Mesenchymal stem cell (in vitro differentiated cells and primary cell): ENCODE results near the gene SLC9B2.

Source experiments
- DNase-seq: peaks from one replicate; pipeline ENCODE4 v3.0.0-alpha.2; 2013
- H2AFZ ChIP-seq: one replicate; pipeline ENCODE4 v1.6.1; 2013; ENCODE audit warnings: low read depth, mild to moderate bottlenecking, control low read depth, inconsistent platforms, low read length, moderate library complexity
- H2AK5ac ChIP-seq: 2 replicates; pipeline ENCODE4 v1.6.1; 2013; ENCODE audit warnings: low read length, moderate library complexity, mild to moderate bottlenecking, inconsistent platforms; ENCODE audit not compliant: severe bottlenecking
- H2BK120ac ChIP-seq: one replicate; pipeline ENCODE4 v1.6.1; 2013; ENCODE audit warnings: low read depth, mild to moderate bottlenecking, inconsistent platforms, low read length, moderate library complexity
- H2BK12ac ChIP-seq, 2 experiments: one replicate each; pipeline ENCODE4 v1.6.1; 2013; ENCODE audit warnings: inconsistent platforms in 2 of 2, low read length in 2 of 2, mild to moderate bottlenecking in 2 of 2, moderate library complexity in 2 of 2, control low read depth in 1 of 2
- H2BK15ac ChIP-seq: one replicate; pipeline ENCODE4 v1.6.1; 2013; ENCODE audit warnings: mild to moderate bottlenecking, low read depth, inconsistent platforms; ENCODE audit not compliant: poor library complexity, severe bottlenecking
- H2BK5ac ChIP-seq: 2 replicates; pipeline ENCODE4 v1.6.1; 2013; ENCODE audit warnings: low read depth, mild to moderate bottlenecking, low read length, control low read depth, inconsistent platforms; ENCODE audit not compliant: poor library complexity, severe bottlenecking
- H3K14ac ChIP-seq, 2 experiments: one replicate each; pipeline ENCODE4 v1.6.1; 2013; ENCODE audit warnings: inconsistent platforms in 2 of 2, low read length in 2 of 2, control low read depth in 1 of 2, mild to moderate bottlenecking in 1 of 2, moderate library complexity in 1 of 2
- H3K18ac ChIP-seq, 2 experiments: one replicate each; pipeline ENCODE4 v1.6.1; 2013; ENCODE audit warnings: inconsistent platforms in 2 of 2, low read length in 2 of 2, control low read depth in 1 of 2, low read depth in 1 of 2, mild to moderate bottlenecking in 1 of 2
- H3K23ac ChIP-seq, 2 experiments: one replicate each; pipeline ENCODE4 v1.6.1; 2013; ENCODE audit warnings: inconsistent platforms in 2 of 2, low read length in 2 of 2, mild to moderate bottlenecking in 2 of 2, moderate library complexity in 2 of 2, control low read depth in 1 of 2
- H3K27ac ChIP-seq: 2 replicates; pipeline ENCODE4 v1.5.1; 2013; ENCODE audit warnings: mild to moderate bottlenecking, moderate library complexity, low read length, control low read depth, inconsistent platforms; ENCODE audit not compliant: poor library complexity, severe bottlenecking
- H3K27me3 ChIP-seq, 2 experiments: 2 replicates each; pipeline versions ENCODE4 v1.6.1 to v1.7.0; 2013; ENCODE audit warnings: low read length in 2 of 2, mild to moderate bottlenecking in 2 of 2, moderate library complexity in 2 of 2, control low read depth in 1 of 2, inconsistent platforms in 1 of 2; ENCODE audit not compliant: control insufficient read depth in 1 of 2, insufficient read depth in 1 of 2
- H3K36me3 ChIP-seq, 2 experiments: 2 replicates each; pipeline versions ENCODE4 v1.6.1 to v1.7.0; 2013; ENCODE audit warnings: low read length in 2 of 2, control low read depth in 1 of 2, inconsistent platforms in 1 of 2, low read depth in 1 of 2, mild to moderate bottlenecking in 1 of 2; ENCODE audit not compliant: insufficient read depth in 2 of 2, control insufficient read depth in 1 of 2
- H3K4ac ChIP-seq, 2 experiments: one replicate each; pipeline ENCODE4 v1.6.1; 2013; ENCODE audit warnings: inconsistent platforms in 2 of 2, low read length in 2 of 2, mild to moderate bottlenecking in 2 of 2, moderate library complexity in 2 of 2, control low read depth in 1 of 2, low read depth in 1 of 2
- H3K4me1 ChIP-seq: 2 replicates; pipeline ENCODE4 v1.6.1; 2013; ENCODE audit warnings: low read depth, low read length, control low read depth; ENCODE audit not compliant: control insufficient read depth, insufficient read depth
- H3K4me2 ChIP-seq: 2 replicates; pipeline ENCODE4 v1.6.1; 2013; ENCODE audit warnings: low read length, mild to moderate bottlenecking, inconsistent platforms; ENCODE audit not compliant: poor library complexity, severe bottlenecking
- H3K4me3 ChIP-seq, 2 experiments: 2 replicates each; pipeline versions ENCODE4 v1.5.1 to v1.7.0; 2013; ENCODE audit warnings: low read length in 2 of 2, mild to moderate bottlenecking in 2 of 2, control low read depth in 1 of 2, low read depth in 1 of 2; ENCODE audit not compliant: insufficient read depth in 1 of 2
- H3K79me1 ChIP-seq: replicated peaks from 2 replicates; pipeline ENCODE4 v1.6.1; 2013; ENCODE audit warnings: mild to moderate bottlenecking, control low read depth, low read length, inconsistent platforms; ENCODE audit not compliant: poor library complexity, severe bottlenecking
- H3K9ac ChIP-seq: 2 replicates; pipeline ENCODE4 v1.7.0; 2013; ENCODE audit warnings: mild to moderate bottlenecking, low read length, moderate library complexity
- H3K9me3 ChIP-seq: 2 replicates; pipeline ENCODE4 v1.7.0; 2013; ENCODE audit warnings: mild to moderate bottlenecking, low read length; ENCODE audit not compliant: control insufficient read depth
- H4K8ac ChIP-seq: one replicate; pipeline ENCODE4 v1.6.1; 2013; ENCODE audit warnings: inconsistent platforms, mild to moderate bottlenecking, low read length, moderate library complexity
- H4K91ac ChIP-seq: one replicate; pipeline ENCODE4 v1.6.1; 2013; ENCODE audit warnings: mild to moderate bottlenecking, low read length, inconsistent platforms
- WGBS: methylation state at CpG from one replicate; pipeline ENCODE4 v1.1.7; 2013; ENCODE audit warnings: mixed read lengths; 5-methylcytosine and 5-hydroxymethylcytosine counted together

SLC9B2 gene

DNA sequence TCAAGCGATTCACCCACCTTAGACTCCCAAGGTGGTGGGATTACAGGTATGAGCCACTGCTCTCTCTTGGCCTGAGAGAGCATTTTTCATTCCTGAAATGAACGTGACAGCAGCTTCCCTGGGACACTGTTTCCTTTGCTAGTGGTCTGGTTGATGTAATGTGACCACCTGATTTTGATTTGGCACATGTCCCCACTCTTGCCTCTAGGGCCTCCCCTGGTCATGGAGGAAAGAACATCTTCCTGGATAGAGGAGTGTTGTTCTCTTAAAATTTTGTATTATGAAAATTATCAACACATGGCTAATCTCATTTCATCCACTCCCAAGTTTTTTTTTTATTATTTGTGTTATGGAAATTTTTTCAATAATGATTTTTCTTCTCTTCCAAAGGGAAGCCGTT, 23.8 kb downstream of the SLC9B2 start:
- H3K9ac ChIP-seq, result no peak overlapping the region
- no peak overlapping the region for H3K27ac ChIP-seq
- no peak overlapping the region for H2AK5ac ChIP-seq
- peaks cover 0 to 23% of the 10 kb centered on the region in 2 experiments for H3K36me3 ChIP-seq
- H2BK15ac ChIP-seq, result no peak overlapping the region
- no peak overlapping the region for H2AFZ ChIP-seq
- no peak overlapping the region for H3K4me3 ChIP-seq
- no peak overlapping the region for H2BK12ac ChIP-seq
- H2BK5ac ChIP-seq, result no peak overlapping the region
- H3K9me3 ChIP-seq, result no peaks in the 10 kb centered on the region
- no peak overlapping the region for H2BK120ac ChIP-seq
- H3K18ac ChIP-seq, result no peak overlapping the region
- DNase-seq, result no peak
- H4K8ac ChIP-seq, result no peak overlapping the region
- 91% methylated on average over 3 of the region's 3 CpGs for WGBS
- no peaks in the 10 kb centered on the region for H3K4me1 ChIP-seq
- no peak overlapping the region for H3K4me2 ChIP-seq
- no peaks in the 10 kb centered on the region for H3K79me1 ChIP-seq
- H3K4ac ChIP-seq, result no peak overlapping the region
- H3K23ac ChIP-seq, result peak overlapping the region in 1 of 2 experiments; percentile 52
- no peak overlapping the region for H3K14ac ChIP-seq
- H4K91ac ChIP-seq, result no peak overlapping the region
- H3K27me3 ChIP-seq, result no peaks in the 10 kb centered on the region

DNA sequence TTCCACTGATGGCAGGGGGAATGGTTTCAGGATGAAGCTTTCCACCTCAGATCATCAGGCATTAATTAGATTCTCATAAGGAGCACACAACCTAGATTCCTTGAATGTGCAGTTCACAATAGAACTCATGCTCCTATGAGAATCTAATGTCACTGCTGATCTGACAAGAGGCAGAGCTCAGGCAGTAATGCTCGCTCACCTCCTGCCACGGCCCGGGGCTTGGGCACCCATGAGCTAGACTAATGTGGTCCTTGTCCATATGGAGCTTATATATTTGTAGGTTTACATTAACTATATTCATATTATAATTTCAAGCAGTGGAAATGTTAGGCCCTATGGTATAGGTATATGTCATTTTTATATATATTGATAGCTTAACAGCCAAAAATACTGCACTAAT, 24.4 kb downstream of the SLC9B2 start:
- H2BK15ac ChIP-seq, result no peak overlapping the region
- H3K23ac ChIP-seq, result no peak overlapping the region
- peaks cover 0 to 26% of the 10 kb centered on the region in 2 experiments for H3K36me3 ChIP-seq
- no peak overlapping the region for H2AK5ac ChIP-seq
- no peak overlapping the region for H3K4me3 ChIP-seq
- H3K4me2 ChIP-seq, result no peak overlapping the region
- no peaks in the 10 kb centered on the region for H3K79me1 ChIP-seq
- H4K8ac ChIP-seq, result no peak overlapping the region
- no peak overlapping the region for H3K18ac ChIP-seq
- H2BK12ac ChIP-seq, result no peak overlapping the region
- H2AFZ ChIP-seq, result no peak overlapping the region
- DNase-seq, result no peak
- H4K91ac ChIP-seq, result no peak overlapping the region
- no peaks in the 10 kb centered on the region for H3K27me3 ChIP-seq
- H3K9ac ChIP-seq, result no peak overlapping the region
- no peak overlapping the region for H2BK120ac ChIP-seq
- H3K4ac ChIP-seq, result no peak overlapping the region
- no peak overlapping the region for H3K14ac ChIP-seq
- H3K27ac ChIP-seq, result no peak overlapping the region
- H3K9me3 ChIP-seq, result no peaks in the 10 kb centered on the region
- H2BK5ac ChIP-seq, result no peak overlapping the region
- no peaks in the 10 kb centered on the region for H3K4me1 ChIP-seq
- 100% methylated on average over 1 of the region's 3 CpGs for WGBS

DNA sequence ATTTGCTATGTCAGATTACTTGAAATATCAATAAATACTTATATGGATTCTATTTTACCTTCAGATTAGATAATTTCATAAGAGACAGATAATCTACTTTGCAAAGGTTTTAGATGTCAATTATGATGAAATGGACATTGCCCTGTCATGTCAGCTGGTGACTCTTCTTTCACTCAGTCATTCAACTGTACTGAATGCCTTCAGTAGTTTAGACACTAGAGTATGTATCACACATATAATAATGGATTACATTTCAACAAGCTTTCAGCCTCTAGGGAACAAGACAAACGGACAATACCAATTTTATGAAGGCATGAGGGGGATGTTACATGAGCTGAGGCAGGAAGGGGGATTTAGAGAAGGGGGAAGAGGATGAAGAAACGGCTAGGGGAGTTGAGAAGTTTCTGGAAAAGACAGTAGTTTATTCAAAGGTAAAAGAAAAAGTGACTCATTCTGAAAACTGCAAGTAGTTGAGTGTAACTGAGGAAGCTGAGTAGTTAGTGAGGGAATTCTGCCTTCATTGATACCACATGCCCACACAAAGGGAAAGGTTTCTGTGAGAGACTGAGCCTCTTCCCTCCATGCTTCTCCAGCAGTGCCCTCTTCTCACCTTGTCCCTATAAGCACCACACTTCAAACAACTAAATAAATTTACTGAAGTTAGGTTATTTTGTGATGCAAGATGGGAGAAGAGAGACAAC, 25.7 kb downstream of the SLC9B2 start:
- Histone ChIP-seq H3K18ac (no peak overlapping the region), H3K4me3 (peak overlapping the region in 1 of 2 experiments; percentile 26), H3K9me3 (no peaks in the 10 kb centered on the region), H4K8ac (no peak overlapping the region), H3K27me3 (no peaks in the 10 kb centered on the region), H3K4me1 (no peaks in the 10 kb centered on the region), H2AK5ac (no peak overlapping the region), H3K27ac (no peak overlapping the region), H3K23ac (no peak overlapping the region), H2BK12ac (no peak overlapping the region), H2BK120ac (no peak overlapping the region), H4K91ac (no peak overlapping the region), H3K9ac (peak overlapping the region; percentile 29), H3K4ac (no peak overlapping the region), H3K79me1 (no peaks in the 10 kb centered on the region), H2BK5ac (no peak overlapping the region), H3K14ac (no peak overlapping the region), H2BK15ac (no peak overlapping the region), H3K4me2 (no peak overlapping the region), H3K36me3 (peaks cover 0 to 36% of the 10 kb centered on the region in 2 experiments), H2AFZ (no peak overlapping the region)
- WGBS, result 79% methylated on average over 2 of the region's 2 CpGs
- no peak for DNase-seq

DNA sequence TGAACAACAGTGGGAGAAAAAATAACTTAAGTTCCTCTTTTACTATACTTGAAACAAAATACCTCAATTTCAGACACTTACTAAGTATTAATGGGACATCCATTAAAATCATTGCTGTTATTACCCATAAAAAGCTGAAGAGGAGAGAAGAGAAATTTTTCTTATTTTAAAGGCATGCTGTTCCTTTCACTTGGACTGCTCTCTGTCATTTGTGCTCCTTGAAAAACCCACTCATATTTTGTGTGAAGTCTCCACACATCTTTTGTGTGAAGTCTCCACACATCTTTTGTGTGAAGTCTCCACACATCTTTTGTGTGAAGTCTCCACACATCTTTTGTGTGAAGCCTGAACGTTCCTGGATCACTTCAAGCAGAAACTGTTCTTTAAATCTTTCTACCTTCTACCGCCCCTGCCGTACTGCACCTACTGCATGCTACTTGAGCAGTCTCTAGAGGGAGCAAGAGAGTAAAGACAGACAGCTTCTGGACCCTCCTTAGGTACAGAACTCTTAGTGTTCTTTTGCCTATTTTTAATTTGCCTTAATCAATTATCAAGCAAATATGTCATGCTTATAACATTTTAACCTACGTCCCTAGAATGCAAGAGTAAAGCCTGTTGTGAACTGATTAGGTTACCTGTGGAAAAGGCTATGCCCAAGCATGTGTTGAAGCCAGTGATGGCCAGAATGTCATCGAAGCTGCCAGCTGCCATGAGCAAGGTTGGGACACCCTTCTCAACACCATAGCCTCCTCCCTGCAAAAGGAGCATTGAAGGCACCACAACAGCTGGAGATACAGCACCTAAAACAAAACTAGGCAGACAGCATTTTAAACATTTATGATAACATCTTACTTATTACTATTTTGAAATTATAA, 29.9 kb downstream of the SLC9B2 start:
- no peak overlapping the region for H4K91ac ChIP-seq
- H3K23ac ChIP-seq, result no peak overlapping the region
- no peaks in the 10 kb centered on the region for H3K79me1 ChIP-seq
- H3K4me2 ChIP-seq, result no peak overlapping the region
- H3K4me1 ChIP-seq, result no peaks in the 10 kb centered on the region
- H2BK12ac ChIP-seq, result no peak overlapping the region
- no peak overlapping the region for H2BK120ac ChIP-seq
- no peak overlapping the region for H3K14ac ChIP-seq
- no peak overlapping the region for H4K8ac ChIP-seq
- WGBS, result 50% methylated on average over 5 of the region's 5 CpGs
- H2BK15ac ChIP-seq, result no peak overlapping the region
- no peak overlapping the region for H3K4me3 ChIP-seq
- H3K36me3 ChIP-seq, result peaks cover 0 to 64% of the 10 kb centered on the region in 2 experiments
- DNase-seq, result peak; percentile 59
- no peak overlapping the region for H2AK5ac ChIP-seq
- no peak overlapping the region for H2BK5ac ChIP-seq
- H3K9ac ChIP-seq, result no peak overlapping the region
- H3K4ac ChIP-seq, result no peak overlapping the region
- H3K18ac ChIP-seq, result no peak overlapping the region
- H3K27ac ChIP-seq, result no peak overlapping the region
- H3K27me3 ChIP-seq, result no peaks in the 10 kb centered on the region
- no peaks in the 10 kb centered on the region for H3K9me3 ChIP-seq
- no peak overlapping the region for H2AFZ ChIP-seq
